DMS114 treated with DMSO at 0.1 percent for 48 hours (cell line): Measurements from ENCODE around the gene RITA1.
"Not testable (repeated sequence)": the region's sequence is repeated elsewhere in the genome, so short reads cannot be mapped to it uniquely, and the experiment has no call there.

Source experiments
- DNase-seq: peaks from one replicate; lab custom pipeline; 2025; ENCODE audit not compliant: unreplicated experiment; lab: John Stamatoyannopoulos, UW

RITA1 gene

DNA sequence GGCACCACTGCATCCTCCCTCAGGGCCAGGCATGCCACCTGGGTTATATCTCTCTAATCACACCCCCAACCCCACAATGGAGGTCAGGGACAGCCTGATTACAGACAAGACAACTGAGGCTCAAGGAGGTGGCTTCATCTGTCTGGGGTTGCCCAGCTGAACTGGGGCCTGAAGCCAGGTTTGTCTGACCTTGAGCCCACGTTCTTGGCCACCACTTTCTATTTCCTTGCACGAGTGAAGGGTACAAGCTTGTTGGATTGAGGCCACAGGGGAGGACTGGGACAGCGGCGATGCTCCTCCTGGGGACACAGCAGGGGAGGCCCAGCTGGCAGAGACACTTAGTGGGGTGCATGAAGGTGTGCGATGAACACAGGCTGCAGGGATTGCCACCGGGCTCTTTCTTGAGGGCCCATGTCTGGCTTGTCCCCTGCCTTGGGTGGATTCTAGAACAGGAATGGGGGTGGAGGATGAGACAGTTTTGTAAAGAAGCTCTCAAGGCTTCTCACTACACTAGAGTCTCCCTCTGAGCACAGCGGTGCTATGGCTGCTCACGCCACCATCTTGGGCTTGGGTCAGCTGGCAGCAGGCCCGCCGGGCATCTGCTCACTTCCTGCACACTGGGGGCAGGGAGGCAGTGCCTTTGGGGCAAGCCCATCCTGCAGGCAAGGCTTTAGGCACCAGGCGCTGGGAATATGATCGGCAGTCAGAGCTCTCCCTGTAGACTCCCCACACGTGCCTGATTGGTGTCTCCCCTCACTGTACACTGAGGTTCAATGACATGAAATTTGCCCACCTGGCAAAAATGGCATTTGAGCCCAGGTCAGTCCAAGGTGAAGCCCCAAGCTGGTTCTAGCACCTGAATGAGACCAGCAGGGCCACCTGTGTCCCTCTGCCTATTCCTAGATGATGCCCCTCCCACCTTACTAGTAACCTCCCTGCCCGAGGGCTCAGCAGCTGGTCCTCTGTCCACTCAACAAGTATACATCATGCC, 16.0 kb downstream of the RITA1 start:
- no peak for DNase-seq

DNA sequence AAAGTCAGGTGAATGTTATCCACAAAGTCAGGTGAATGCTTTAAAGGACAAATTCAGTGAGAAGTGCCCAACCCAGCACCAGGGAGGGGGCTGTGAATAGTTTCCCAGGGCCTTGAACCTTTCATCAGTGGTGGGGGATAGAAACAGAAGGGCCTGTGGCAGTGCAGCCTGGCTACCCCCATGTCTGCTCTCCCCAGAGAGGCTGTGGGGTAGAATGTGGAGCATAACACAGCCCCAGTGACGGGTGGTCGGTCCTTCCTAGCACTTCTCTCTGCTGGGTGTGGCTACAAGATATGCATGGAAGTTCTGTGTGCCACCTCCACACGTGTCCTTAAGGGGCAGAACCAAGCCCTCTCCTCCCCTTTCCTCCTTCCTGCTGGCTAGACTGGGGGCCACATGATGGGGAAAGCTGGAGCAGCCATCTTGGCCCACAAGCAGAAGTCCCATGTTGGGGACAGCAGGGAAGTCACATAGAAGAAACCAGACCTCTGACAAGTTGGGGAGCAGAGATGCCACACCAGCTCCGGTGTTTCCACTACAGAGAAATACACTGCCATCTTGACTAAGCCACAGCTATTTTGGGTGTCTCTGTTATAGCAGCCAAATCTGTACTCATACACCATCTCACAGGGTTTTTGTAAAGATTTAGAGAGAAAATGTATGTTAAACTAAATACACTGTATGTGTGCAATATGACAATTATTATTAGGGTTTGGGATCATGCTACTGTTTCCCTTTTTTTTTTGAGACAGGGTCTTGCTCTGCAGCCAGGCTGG, 17.0 kb downstream of the RITA1 start:
- DNase-seq, result no peak

DNA sequence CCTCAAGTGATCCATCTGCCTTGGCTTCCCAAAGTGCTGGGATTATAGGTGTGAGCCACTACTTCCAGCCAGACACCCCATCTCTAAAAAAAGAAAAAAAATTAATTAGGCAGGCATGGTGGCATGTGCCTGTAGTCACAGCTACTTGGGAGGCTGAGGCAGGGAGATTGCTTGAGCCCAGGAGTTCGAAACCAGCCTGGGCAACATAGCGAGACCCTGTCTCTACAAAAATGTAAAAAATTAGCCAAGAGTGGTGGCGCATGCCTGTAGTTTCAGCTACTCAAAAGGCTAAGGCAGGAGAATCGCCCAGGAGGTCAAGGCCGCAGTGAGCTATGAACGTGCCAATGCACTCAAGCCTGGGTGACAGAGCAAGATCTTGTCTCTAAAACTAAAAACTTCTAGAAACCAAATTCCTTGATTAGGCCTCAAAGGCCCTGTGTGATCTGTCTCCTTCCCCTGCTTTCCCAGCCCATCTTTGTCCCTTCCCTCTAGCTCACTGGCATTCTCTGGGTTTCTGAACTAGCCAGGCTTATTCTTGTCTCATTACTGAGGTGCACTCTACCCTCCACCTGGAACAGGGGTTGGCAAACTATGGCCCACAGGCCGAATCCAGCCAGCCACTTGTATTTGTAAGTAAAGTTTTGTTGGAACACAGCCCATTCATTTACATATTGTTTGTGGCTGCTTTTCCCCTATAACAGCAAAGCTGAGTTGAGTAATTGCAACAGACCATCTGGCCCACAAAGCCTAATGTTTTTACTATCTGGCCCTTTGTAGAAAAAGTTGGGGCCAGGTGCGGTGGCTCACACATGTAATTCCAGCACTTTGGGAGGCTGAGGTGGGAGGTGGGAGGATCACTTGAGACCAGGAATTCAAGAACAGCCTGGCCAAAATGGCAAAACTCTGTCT, 18.6 kb downstream of the RITA1 start:
- DNase-seq, result no peak

DNA sequence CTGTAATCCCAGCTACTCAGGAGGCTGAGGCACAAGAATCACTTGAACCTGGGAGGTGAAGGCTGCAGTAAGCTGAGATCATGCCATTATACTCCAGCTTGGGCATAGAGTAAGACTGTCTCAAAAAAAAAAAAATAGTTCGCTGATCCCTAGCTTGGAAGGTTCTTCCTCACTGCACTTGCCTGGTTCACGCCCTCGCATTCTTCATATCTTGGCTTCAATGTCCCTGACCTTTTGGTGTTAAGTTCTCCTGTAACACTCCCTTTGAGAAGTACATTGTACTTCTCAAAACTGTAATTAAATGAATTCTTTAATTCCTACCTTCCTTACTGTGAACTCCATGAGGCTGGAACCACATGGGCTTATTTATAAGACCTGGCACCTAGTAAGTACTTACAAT, 19.3 kb downstream of the RITA1 start:
- DNase-seq, result no peak

DNA sequence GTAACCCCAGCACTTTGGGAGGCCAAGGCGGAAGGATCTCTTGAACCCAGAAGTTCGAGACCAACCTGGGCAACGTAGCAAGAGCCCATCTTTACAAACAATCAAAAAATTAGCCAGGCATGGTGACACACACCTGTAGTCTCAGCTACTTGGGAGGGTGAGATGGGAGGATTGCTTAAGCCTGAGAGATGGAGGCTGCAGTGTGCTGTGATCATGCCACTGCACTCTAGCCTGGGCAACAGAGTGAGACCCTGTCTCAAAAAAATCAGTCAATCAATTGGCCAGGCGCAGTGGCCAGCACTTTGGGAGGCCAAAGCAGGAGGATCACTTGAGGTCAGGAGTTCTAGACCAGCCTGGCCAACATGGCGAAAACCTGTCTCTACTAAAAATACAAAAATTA, 21.3 kb downstream of the RITA1 start:
- not testable (repeated sequence) for DNase-seq

DNA sequence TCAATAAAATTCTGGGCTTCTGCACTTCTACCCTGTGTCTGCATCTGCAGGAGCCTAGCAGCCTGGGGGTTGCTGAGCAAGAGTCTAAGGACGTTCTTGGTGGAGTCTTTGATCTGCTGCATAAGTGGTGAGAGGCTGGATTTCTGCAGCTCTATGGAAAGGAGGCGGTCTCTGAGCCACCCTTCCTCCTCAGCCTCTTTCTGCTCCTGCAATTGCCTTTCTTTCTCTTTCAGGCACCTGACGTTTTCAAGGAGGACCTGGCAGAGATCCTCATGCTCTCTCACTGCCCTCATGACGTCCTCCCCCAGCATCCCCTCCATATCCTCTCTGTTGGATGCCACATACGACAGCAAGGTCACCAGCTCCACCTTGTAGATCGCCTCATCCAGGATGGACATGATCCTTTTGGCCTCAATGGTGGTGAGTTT, 22.1 kb downstream of the RITA1 start:
- no peak for DNase-seq

DNA sequence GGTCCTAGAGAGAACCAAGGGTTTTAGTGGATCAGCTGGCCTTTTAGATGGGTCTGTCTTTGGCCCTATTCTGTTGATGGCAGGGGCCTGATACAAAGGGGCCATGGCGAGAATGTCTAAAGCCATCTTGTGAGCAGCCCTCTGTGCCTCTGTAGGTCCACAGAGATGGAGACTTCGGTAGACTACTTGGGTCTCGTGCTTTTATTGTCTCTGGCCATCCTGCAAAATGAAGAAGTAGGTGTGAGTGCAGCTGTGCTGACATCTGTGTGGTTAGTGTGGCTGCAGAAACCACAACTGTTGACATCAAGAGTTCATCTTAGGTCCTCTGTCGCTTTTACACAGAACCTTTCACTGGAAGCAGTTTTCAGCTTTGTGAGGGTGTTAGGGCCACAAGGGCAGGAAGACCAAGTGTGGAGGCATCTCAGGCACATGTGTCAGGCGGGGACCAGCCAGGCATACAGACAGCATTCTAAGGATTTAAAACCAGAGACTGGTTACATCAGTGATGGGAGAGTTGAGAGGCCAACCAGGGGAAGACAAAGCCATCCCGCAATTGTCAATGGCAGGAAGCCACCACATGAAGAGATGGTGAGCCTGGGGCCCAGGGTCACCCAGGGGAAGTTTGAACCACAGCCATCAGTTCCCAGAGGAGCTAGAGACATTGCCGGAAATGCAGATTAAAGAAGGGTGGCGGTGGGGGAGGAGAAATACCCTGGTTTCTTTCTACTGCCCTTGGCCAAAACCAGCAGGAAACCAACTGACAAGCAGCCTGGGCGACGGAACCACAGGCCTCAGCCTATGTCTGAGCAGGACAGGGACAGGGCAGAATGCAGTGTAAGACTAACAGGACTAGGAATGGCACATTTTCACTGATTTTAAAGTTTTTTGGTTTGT, 22.8 kb downstream of the RITA1 start:
- no peak for DNase-seq

DNA sequence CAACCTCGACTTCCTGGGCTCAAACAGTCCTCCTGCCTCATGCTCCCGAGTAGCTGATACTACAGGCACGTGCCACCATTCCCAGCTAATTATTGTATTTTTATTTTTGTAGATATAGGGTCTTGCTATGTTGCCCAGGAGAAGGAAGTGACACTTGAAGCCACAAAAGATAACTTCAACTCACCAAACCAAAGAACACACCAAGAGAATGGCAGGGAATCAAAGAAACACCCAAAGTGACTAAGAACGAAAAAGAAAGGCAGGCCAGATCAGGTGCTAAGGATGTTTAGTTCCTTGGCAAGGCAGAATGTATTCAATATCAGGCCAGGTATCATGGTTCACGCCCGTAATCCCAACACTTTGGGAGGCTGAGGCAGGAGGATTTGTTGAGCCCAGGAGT, 25.6 kb downstream of the RITA1 start:
- no peak for DNase-seq

DNA sequence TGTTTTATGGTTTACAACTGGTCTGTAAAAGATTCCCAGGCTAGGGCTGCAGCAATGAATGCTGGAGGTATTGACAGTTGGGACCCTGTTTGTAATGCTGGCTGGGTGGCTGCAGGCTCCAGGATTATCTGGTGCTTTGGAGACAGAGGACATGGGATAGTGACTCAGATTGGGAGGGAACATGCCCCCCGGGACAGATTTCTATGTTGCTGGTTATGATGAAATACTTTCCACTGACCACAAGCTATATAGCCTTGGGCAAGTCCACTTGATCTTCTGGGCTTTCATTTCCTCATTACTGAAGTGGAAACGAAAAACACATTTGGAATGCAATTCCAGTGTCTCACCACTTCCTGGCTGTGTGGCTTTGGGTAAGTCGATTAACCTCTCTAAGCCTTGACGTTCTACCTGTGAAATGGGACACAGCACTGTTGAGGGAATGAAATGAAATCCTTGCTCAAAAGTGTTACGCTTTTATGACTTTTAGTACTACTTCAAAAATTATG, 29.4 kb downstream of the RITA1 start:
- DNase-seq, result no peak

DNA sequence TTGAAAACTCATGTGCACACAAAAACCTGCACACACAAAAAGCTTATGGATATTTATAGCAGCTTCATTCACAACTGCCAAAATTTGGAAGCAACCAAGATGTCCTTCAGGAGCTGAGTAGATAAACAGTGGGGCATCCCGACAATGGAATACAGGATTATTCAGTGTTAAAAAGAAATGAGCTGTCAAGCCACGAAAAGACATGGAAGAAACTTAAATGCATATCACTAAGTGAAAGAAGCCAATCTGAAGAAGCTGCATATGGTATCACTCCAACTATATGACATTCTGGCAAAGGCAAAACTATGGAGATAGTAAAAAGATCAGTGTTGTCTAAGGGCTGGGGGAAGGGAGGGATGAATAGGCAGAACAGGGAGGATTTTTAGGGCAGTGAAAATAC, 30.5 kb downstream of the RITA1 start:
- DNase-seq, result no peak

DNA sequence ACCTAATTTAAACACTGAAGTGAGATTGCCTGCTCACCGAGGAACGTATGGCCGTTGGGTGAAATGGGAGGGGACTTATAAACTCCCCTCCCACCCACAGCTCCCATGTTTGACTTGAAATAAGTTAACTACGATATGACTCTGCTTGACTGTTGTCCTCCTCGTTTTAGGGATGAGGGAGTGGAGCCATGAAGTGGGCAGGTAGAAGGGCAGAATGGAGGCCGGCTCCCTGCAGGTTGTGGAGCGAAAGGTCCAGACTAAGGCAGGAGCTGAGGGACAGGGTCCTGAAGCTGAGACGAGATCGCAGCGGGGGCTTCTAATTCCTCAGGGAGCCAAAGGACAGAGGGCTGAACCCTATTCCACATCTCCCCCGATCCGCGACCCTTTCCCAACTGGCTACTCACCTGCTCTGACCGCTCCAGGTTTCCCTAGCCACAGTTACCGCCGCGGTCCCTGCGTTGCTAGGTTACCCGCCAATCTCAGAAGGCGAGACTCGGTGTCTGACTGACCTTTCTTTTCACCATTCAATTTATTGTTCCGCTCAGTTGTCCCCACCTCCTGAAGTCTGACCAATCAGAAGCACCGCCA, 35.2 kb downstream of the RITA1 start:
- peak; percentile 64 for DNase-seq

DNA sequence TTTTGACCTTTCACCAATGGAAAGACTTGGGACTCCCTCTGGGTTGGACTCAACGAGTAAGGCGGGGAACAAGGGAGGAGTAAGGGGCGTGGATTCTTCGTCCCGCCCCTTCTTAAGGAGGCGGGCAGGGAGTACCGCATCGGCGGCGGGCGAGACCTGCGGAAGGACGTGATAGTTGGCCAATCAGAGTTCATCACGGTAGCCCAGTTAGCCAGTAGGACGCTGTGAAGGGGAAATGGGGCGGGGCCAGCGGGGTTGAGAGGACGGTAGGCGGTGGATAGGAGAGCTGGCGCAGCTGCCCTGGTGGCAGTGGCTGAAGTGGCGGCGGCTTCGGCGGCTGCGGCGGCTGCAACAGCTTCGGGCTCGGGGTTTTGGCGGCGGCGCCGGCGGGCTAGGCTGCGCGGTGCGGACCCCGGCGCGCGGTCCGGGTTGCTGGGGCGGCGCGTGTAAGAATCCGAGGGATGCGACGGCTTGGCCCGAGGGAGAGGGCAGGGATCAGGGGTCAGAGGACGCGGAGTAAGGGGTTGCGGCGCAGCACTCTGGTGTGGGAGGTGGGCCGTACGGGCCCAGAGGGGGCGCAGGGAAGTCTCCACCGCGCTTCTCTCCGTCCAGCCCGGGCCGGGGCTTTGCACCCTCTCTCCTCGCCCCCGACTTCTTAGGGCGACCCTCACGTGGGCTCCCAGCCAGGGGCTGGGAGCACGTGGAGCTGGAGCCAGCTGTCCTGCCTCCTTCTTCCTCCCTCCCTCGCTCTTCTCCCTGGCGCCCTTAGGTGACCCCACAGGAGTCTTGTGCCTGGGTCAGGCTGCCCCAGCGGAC, 35.9 kb downstream of the RITA1 start, which contains the start of gene TPCN1:
Gene TPCN1 (plus strand): TSS at position 284 of the 816 bp plus-strand sequence. CDS start 5,389 bp downstream, outside the sequence.
- peak; percentile 99 for DNase-seq

DNA sequence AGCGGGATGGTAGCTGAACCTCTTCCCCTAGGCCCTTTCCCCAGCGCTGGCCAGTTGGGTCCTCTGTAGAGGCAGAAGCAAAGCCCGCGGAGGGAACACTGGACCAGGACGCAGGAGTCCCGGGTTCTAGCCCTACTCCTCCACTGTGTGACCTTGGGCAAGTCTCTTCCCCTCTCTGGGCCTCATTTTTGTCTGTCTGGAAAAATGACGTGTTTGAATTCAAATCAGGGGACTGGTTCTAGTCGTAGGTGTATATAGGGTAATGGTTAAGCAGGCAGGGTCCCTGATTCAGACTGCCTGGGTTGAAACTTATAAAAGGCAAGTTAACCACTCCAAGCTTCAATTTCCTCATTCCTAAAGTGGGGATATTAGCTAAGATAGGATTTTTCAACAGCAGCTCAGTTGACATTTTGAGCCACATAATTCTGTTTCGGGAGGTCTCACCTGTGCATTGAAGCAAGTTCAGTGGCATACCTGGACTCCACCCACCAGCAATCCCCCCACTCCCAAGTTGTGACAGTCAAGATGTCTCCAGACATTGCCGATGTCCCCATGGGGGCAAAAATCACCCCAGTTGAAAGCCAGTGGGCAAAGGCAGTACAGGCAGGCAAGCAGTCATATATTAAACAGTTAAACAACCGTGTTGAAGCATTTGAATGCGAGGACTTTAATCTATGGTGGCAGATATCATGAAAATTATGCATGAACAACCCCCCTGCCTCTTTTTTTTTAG, 36.6 kb downstream of the RITA1 start:
- no peak for DNase-seq

DNA sequence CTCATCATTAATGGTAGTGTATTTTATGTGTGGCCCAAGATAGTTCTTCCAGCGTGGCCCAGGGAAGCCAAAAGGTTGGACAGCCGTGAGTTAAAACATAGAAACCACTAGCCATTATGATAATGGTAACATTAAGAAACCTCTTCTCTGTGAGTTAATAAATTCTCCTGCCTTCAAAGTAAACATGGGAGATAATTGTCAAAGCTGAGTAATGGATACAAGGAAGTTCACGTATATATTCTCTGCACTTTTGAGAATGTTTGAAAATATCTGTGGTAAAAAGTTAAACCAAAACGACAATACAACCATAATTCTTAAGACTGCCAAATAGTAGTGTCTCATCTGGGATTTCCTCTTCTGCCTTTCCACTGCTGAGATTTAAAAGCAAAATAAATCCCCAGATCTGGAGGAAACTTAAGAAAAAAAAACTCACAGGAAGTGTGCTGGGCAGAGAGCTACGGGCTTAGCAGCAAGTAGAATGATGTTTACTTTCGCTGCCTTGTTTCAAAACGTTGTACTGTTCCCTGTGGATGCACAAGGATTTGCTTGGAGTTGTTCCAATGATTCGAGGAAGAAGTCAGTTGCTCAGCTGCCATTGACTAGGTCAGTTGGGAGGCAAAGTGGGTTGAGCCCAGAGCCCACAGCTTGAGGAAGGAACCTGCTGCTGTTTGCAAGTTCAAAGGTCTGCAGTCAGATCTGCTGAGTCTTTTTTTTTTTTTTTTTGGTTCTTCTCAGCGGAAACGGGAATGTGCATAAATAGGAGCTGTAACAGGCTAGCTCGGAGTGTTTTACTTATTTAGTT, 37.4 kb downstream of the RITA1 start:
- DNase-seq, result peak; percentile 9

DNA sequence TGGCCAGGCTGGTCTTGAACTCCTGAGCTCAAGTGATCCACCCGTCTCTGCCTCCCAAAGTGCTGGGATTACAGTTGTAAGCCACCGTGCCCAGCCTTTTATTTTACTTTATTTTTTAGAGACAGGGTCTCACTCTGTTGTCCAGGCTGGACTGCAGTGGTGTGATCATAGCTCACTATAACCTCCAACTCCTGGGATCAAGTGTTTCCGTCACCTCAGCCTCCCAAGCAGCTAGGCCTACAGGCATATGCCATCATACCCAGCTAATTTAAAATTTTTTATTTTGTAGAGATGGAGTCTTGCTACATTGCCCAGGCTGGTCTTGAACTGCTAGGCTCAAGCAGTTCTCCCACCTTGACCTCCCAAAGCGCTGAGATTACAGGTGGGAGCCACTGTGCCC, 39.4 kb downstream of the RITA1 start:
- no peak for DNase-seq

DNA sequence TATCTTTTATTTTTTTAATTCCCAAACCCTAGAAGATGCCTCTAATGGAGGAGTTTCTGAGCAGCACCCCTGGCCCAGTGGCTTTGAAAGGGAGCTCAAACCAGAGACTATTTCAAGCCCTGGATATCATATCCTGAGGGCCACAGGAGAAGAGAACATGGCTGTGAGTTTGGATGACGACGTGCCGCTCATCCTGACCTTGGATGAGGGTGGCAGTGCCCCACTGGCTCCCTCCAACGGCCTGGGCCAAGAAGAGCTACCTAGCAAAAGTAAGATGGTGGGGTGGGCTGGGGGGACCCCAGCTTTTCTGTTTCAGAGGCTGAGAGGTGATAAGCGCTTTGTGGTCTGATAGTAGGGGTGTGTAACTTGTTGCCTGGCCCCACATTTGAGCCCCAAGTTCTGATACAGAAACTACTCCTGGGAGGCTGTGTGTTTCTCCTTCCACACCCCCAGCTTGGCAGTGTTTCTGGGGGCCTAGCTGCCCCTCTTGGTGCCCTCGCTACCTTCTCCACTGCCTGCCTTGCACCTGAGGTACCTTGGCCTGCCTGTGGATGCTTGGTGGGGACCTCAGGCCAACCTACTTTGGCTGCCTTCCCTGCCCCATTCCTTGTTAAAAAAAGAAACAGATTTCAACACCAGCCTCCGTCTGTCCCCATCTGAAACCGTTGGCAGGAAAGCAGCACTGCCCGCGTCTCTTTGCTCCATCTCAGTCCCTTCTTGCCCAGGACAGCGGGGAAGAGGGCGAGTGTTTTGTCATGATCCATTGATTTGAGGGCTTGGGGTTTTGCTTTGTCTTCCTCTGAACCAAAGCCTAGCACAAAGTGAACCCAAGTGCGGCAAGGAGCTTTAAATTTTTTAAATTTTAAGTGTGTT, 41.4 kb downstream of the RITA1 start:
- DNase-seq, result no peak
